GM21825 (cell line): ENCODE measurements around the gene ZNF343.

ENCODE experiments used
- ATAC-seq: cut with Tn5 transposase; IDR thresholded peaks from one replicate; pipeline ENCODE4 v1.9.1; 2021; ENCODE audit warnings: mild to moderate bottlenecking, moderate library complexity; ENCODE audit not compliant: unreplicated experiment

Gene ZNF343

GRCh38 chr20:2446845-2447244 lies 61.9 kb downstream of the ZNF343 start:
- no peak for ATAC-seq
